Parathyroid adenoma (tissue), 2 donors: ENCODE results near the gene WNT5A.

ENCODE experiments used
- H2AFZ ChIP-seq: fragments of 300-600 bp; sonication (generic); one replicate; pipeline ENCODE4 v1.7.0; 2017; ENCODE audit warnings: antibody characterized with exemption, mild to moderate bottlenecking
- H3K27ac ChIP-seq: fragments of 300-600 bp; sonication (generic); one replicate; pipeline ENCODE4 v1.7.0; 2017
- H3K27me3 ChIP-seq: fragments of 300-600 bp; sonication (generic); one replicate; pipeline ENCODE4 v1.7.0; 2017; ENCODE audit warnings: low read length; ENCODE audit not compliant: control insufficient read depth, insufficient read depth
- H3K36me3 ChIP-seq: fragments of 300-600 bp; sonication (generic); one replicate; pipeline ENCODE4 v1.7.0; 2017; ENCODE audit warnings: low read length; ENCODE audit not compliant: control insufficient read depth, insufficient read depth
- H3K4me1 ChIP-seq: fragments of 300-600 bp; sonication (generic); one replicate; pipeline ENCODE4 v1.7.0; 2017; ENCODE audit warnings: control low read depth
- H3K4me2 ChIP-seq: fragments of 300-600 bp; sonication (generic); one replicate; pipeline ENCODE4 v1.7.0; 2017; ENCODE audit warnings: low read length
- H3K4me3 ChIP-seq: fragments of 300-600 bp; sonication (generic); one replicate; pipeline ENCODE4 v1.7.0; 2017; ENCODE audit warnings: low read depth, low read length
- H3K79me2 ChIP-seq: fragments of 300-600 bp; sonication (generic); one replicate; pipeline ENCODE4 v1.7.0; 2017; ENCODE audit warnings: control low read depth
- H3K9ac ChIP-seq: fragments of 300-600 bp; sonication (generic); one replicate; pipeline ENCODE4 v1.7.0; 2017; ENCODE audit warnings: mild to moderate bottlenecking
- H3K9me3 ChIP-seq: fragments of 300-600 bp; sonication (generic); one replicate; pipeline ENCODE4 v1.7.0; 2017; ENCODE audit warnings: low read length; ENCODE audit not compliant: control insufficient read depth
- CTCF ChIP-seq: fragments of 300-600 bp; sonication (generic); IDR thresholded peaks from one replicate; pipeline ENCODE4 v1.7.0; 2017; ENCODE audit warnings: antibody characterized with exemption, mild to moderate bottlenecking
- donor health status: primary hyperparathyroidism.

The WNT5A gene

GRCh38 chr3:55488398-55489055 is 1.4 kb upstream of the WNT5A start:
- no peaks in the 10 kb centered on the region for H3K27me3 ChIP-seq

GRCh38 chr3:55487381-55488241 is 505 bp upstream of the WNT5A start:
- Histone ChIP-seq H3K4me2 (peak overlapping the region; percentile 82), H3K4me1 (peaks cover 7% of the 10 kb centered on the region), H3K36me3 (no peaks in the 10 kb centered on the region), H3K27me3 (no peaks in the 10 kb centered on the region), H3K79me2 (no peaks in the 10 kb centered on the region), H3K27ac (no peak overlapping the region), H3K4me3 (peak overlapping the region; percentile 80), H3K9ac (no peak overlapping the region), H3K9me3 (no peaks in the 10 kb centered on the region), H2AFZ (peak overlapping the region; percentile 90)
- no peak for TF ChIP-seq CTCF

More at GRCh38 chr3:55488398-55489055, 1.4 kb upstream of the WNT5A start:
- Histone ChIP-seq H3K4me3 (peak overlapping the region; percentile 80), H3K9ac (no peak overlapping the region), H3K36me3 (no peaks in the 10 kb centered on the region), H2AFZ (peak overlapping the region; percentile 82), H3K4me1 (peaks cover 7% of the 10 kb centered on the region), H3K4me2 (peak overlapping the region; percentile 82), H3K9me3 (no peaks in the 10 kb centered on the region), H3K79me2 (no peaks in the 10 kb centered on the region), H3K27ac (no peak overlapping the region)
- TF ChIP-seq CTCF = no peak

GRCh38 chr3:55486101-55486856 is 827 bp downstream of the WNT5A start:
- Histone ChIP-seq H3K27ac (peak overlapping the region; percentile 34), H2AFZ (peak overlapping the region; percentile 90), H3K36me3 (no peaks in the 10 kb centered on the region), H3K4me2 (peak overlapping the region; percentile 82), H3K4me3 (peak overlapping the region; percentile 80), H3K27me3 (no peaks in the 10 kb centered on the region), H3K9ac (no peak overlapping the region), H3K79me2 (no peaks in the 10 kb centered on the region), H3K9me3 (no peaks in the 10 kb centered on the region), H3K4me1 (peaks cover 7% of the 10 kb centered on the region)
- no peak for TF ChIP-seq CTCF

GRCh38 chr3:55484801-55485791 is 2.0 kb downstream of the WNT5A start:
- no peak overlapping the region for H3K9ac ChIP-seq
- peak overlapping the region; percentile 82 for H3K4me2 ChIP-seq
- H3K27me3 ChIP-seq = no peaks in the 10 kb centered on the region
- H3K27ac ChIP-seq = no peak overlapping the region
- no peaks in the 10 kb centered on the region for H3K9me3 ChIP-seq
- H3K4me1 ChIP-seq = peaks cover 7% of the 10 kb centered on the region
- no peaks in the 10 kb centered on the region for H3K79me2 ChIP-seq
- peak overlapping the region; percentile 90 for H2AFZ ChIP-seq
- TF ChIP-seq CTCF = peak; percentile 36
- peak overlapping the region; percentile 80 for H3K4me3 ChIP-seq
- H3K36me3 ChIP-seq = no peaks in the 10 kb centered on the region
